ENCODE data around the gene DCTN2.

GRCh38 chr12:57512665-57513064 lies 34.3 kb downstream of the DCTN2 start:
- TF ChIP-seq CTCF (IDR thresholded peaks at IDR 0.05) (no peak), POLR2A (IDR thresholded peaks at IDR 0.05) (no peak)
